Activated B cell treated with CpG ODN at 0.5 μM for 24 hours (primary cell): ENCODE results near the gene CBY1. TPM values are rescaled to one million over a fixed set of nuclear protein-coding genes. Genes with fewer than 3 reads are reported as not detected.

Experiments
- ATAC-seq: fragments of 200-7000 bp; cut with Tn5 transposase; one replicate; pipeline ENCODE4 v1.10.0; 2021; ENCODE audit warnings: low read depth, mild to moderate bottlenecking, moderate library complexity
- CTCF ChIA-PET: fragments of 350-600 bp; sonication (Branson Sonifier 250); formaldehyde crosslinking; loops from one replicate; lab custom pipeline; 2021; ENCODE audit warnings: antibody characterized with exemption; lab: Charles Lee
- POLR2A ChIA-PET: fragments of 350-600 bp; sonication (Branson Sonifier 250); formaldehyde crosslinking; loops from one replicate; lab custom pipeline; 2021; ENCODE audit warnings: antibody characterized with exemption; lab: Charles Lee
- DNase-seq: peaks from one replicate; pipeline ENCODE4 v3.0.0; 2022
- H3K27ac Mint-ChIP-seq: one replicate; pipeline ENCODE4 v1.8.0; 2020; ENCODE audit warnings: mixed read lengths
- H3K27me3 Mint-ChIP-seq: one replicate; pipeline ENCODE4 v1.8.0; 2021; ENCODE audit warnings: mixed read lengths
- H3K36me3 Mint-ChIP-seq: one replicate; pipeline ENCODE4 v1.8.0; 2021; ENCODE audit warnings: low read depth, mixed read lengths
- H3K4me1 Mint-ChIP-seq: one replicate; pipeline ENCODE4 v1.8.0; 2021; ENCODE audit warnings: mixed read lengths
- H3K4me3 Mint-ChIP-seq: one replicate; pipeline ENCODE4 v1.8.0; 2020; ENCODE audit warnings: mild to moderate bottlenecking, mixed read lengths
- H3K9me3 Mint-ChIP-seq: one replicate; pipeline ENCODE4 v1.8.0; 2020; ENCODE audit warnings: mixed read lengths
- intact Hi-C: fragments of 100-400 bp; cut with micrococcal nuclease; formaldehyde crosslinking; loops from one replicate; pipeline ENCODE4 v1.15.1; 2024
- total RNA-seq: library from RNA; stranded (reverse); gene quantifications from 2 replicates; pipeline ENCODE4 v1.2.3, GENCODE V29; 2022
- TF ChIP-seq, protein P1 (sequence below): fragments of 200-600 bp; IDR thresholded peaks from one replicate; pipeline ENCODE4 v1.8.0; 2022; ENCODE audit warnings: antibody characterized with exemption, mild to moderate bottlenecking

Gene CBY1
- total RNA-seq, 1 donor from 2014 or later: 14.1 TPM

DNA sequence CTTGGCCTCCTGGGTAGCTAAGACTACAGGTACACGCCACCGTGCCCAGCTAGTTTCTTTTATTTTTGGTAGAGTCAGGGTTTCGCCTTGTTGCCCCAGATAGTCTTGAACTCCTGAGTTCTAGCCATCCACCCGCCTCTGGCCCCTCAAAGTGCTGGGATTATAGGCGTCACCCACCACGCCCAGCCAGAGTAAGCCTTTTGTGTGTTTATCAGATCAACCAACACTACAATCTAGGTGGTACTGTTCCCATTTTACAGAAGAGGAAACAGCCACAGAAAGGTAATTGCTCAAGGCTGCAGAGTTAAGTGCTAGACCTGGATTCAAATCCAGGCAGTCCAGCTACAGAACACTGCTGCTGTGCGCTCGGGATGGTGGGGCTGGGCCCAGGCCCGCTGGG lies 28.5 kb downstream of the CBY1 start:
- DNase-seq (no peak), ATAC-seq (no peak)
- Mint-ChIP-seq H3K27me3 (no peaks in the 10 kb centered on the region), H3K9me3 (no peaks in the 10 kb centered on the region), H3K27ac (no peak overlapping the region), H3K4me3 (no peak overlapping the region), H3K4me1 (peaks cover 20% of the 10 kb centered on the region), H3K36me3 (peaks cover 68% of the 10 kb centered on the region)
- ChIA-PET CTCF (no interaction called here), POLR2A (interaction anchor here (0.7 kb wide), 1 partner anchor 21 kb away, joined by 9 read pairs; no protein-coding TSS in a partner anchor)
- intact Hi-C loops: loop anchor here (5.0 kb wide), 1 partner anchor 843 kb away; the partner anchor contains the start of gene ANKRD54
- TF ChIP-seq, protein P1, sequence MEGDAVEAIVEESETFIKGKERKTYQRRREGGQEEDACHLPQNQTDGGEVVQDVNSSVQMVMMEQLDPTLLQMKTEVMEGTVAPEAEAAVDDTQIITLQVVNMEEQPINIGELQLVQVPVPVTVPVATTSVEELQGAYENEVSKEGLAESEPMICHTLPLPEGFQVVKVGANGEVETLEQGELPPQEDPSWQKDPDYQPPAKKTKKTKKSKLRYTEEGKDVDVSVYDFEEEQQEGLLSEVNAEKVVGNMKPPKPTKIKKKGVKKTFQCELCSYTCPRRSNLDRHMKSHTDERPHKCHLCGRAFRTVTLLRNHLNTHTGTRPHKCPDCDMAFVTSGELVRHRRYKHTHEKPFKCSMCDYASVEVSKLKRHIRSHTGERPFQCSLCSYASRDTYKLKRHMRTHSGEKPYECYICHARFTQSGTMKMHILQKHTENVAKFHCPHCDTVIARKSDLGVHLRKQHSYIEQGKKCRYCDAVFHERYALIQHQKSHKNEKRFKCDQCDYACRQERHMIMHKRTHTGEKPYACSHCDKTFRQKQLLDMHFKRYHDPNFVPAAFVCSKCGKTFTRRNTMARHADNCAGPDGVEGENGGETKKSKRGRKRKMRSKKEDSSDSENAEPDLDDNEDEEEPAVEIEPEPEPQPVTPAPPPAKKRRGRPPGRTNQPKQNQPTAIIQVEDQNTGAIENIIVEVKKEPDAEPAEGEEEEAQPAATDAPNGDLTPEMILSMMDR: no peak

DNA sequence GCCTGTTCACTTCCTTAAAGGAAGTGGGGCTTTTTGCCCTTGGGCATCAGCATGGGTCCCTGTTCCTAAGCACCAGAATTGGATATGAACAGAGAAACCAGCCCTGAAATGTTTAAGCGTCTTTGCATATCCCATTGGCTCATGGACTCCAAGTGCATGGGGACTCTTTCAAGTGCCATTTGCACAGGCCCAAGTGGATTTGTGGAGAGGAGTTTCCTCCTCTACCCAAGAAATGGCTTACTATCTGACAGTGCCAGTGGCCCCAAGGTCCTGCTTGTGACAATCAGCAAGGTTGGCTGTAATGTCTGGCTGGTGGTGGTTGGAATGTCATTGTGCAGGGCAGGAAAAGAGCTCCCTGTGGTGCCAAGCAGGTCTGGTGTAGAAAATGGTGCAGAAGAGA lies 29.3 kb downstream of the CBY1 start:
- ATAC-seq (no peak), DNase-seq (no peak)
- TF ChIP-seq, protein P1: no peak
- peaks cover 71% of the 10 kb centered on the region for H3K36me3 Mint-ChIP-seq
- CTCF ChIA-PET: no interaction called here
- no peak overlapping the region for H3K4me3 Mint-ChIP-seq
- H3K9me3 Mint-ChIP-seq: no peaks in the 10 kb centered on the region
- H3K27ac Mint-ChIP-seq: no peak overlapping the region
- no peaks in the 10 kb centered on the region for H3K27me3 Mint-ChIP-seq
- intact Hi-C loops: no loop called here
- H3K4me1 Mint-ChIP-seq: peaks cover 20% of the 10 kb centered on the region
- POLR2A ChIA-PET: interaction anchor here (0.9 kb wide), 1 partner anchor 13 kb away, joined by 4 read pairs; no protein-coding TSS in a partner anchor

DNA sequence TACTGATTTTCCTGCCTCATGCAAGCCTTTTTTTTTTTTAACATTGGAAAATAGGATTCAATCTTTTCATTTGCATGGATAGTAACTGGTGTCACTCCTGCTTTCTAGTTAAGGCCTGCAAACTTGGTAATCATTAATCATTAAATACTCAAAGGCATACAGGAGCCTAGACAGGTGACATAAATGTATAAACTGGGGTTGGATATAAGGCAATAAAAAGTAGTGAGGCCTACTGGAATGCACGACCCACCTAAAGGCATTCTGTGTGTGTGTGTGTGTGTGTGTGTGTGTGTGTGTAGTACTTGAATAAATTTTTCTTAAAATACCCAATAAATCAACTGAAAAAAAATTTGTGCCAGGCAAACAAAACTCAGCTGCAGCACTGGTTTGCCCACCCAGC lies 33.2 kb downstream of the CBY1 start:
- ATAC-seq (no peak), DNase-seq (no peak)
- H3K27ac Mint-ChIP-seq: no peak overlapping the region
- peaks cover 14% of the 10 kb centered on the region for H3K4me1 Mint-ChIP-seq
- peaks cover 70% of the 10 kb centered on the region for H3K36me3 Mint-ChIP-seq
- CTCF ChIA-PET: no interaction called here
- no peaks in the 10 kb centered on the region for H3K9me3 Mint-ChIP-seq
- H3K27me3 Mint-ChIP-seq: no peaks in the 10 kb centered on the region
- H3K4me3 Mint-ChIP-seq: no peak overlapping the region
- intact Hi-C loops: no loop called here
- TF ChIP-seq, protein P1: no peak
- POLR2A ChIA-PET: interaction anchor here (0.7 kb wide), 1 partner anchor 10 kb away, joined by 5 read pairs; no protein-coding TSS in a partner anchor

DNA sequence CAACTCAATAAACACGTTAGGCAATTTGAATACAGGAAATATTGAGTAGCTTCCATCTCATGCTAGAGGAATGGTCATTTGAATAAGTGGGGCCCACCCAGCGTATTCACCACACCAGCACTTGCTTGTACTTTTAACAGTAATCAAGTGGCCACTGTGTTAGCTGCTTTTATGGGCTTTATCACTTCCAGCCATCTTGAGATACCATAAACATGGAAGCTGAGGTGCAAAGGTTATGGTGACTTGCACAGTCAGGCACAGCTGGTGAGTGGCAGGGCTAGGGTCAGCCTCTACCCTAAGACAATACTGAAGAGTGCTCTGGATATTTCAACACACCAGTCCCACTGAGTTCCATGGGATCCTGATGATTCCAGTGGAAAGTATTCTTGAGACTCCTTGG lies 37.6 kb downstream of the CBY1 start:
- H3K27me3 Mint-ChIP-seq: no peaks in the 10 kb centered on the region
- peaks cover 49% of the 10 kb centered on the region for H3K4me1 Mint-ChIP-seq
- H3K27ac Mint-ChIP-seq: no peak overlapping the region
- ATAC-seq (no peak), DNase-seq (no peak)
- ChIA-PET POLR2A (interaction anchor here (1.5 kb wide), 1 partner anchor 12 kb away, joined by 4 read pairs; the partner anchor contains the start of gene GTPBP1), CTCF (interaction anchor here (0.5 to 1.6 kb wide), 2 partner anchors 12 to 15 kb away, joined by 3 to 6 read pairs; partner anchors contain the start of gene TOMM22)
- H3K36me3 Mint-ChIP-seq: peaks cover 53% of the 10 kb centered on the region
- no peak overlapping the region for H3K4me3 Mint-ChIP-seq
- intact Hi-C loops: no loop called here
- TF ChIP-seq, protein P1: no peak
- H3K9me3 Mint-ChIP-seq: no peaks in the 10 kb centered on the region

DNA sequence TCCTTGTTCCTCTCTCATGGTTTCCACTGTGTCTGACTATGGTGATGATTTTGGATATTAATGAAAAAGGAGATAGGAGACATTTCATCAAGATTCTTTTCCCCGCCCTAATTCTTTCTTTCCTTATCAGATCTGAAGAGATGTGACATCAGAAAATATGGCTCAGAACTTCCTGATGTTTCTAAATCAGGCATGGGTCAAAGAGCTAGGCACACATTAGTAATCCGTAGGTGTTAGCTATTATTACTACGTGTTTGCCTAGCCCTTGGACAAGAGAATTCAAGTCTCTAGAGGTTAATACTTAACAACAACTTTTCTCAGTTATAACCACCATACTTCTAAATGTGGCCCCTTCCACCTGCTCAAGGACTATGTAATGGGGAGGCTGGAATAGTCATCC lies 38.5 kb downstream of the CBY1 start:
- TF ChIP-seq, protein P1: no peak
- Mint-ChIP-seq H3K27ac (no peak overlapping the region), H3K4me1 (peaks cover 58% of the 10 kb centered on the region), H3K27me3 (no peaks in the 10 kb centered on the region), H3K36me3 (peaks cover 46% of the 10 kb centered on the region), H3K4me3 (no peak overlapping the region), H3K9me3 (no peaks in the 10 kb centered on the region)
- intact Hi-C loops: no loop called here
- ChIA-PET CTCF (no interaction called here), POLR2A (no interaction called here)
- no peak for ATAC-seq
- DNase-seq: no peak
